Keratinocyte (primary cell): ENCODE data around the gene TXNRD1. TPM values are rescaled to one million over a fixed set of nuclear protein-coding genes. Genes with fewer than 3 reads are reported as not detected.

Experiments
- DNase-seq: peaks from one replicate; pipeline ENCODE4 v3.0.0-alpha.2; 2011; ENCODE audit warnings: low read depth, missing footprints, low spot score
- FAIRE-seq: peaks from 2 replicates; lab custom pipeline; 2011; peaks lifted over from hg19 to GRCh38; lab: Jason Lieb, UNC
- H2AFZ ChIP-seq: 2 replicates; pipeline ENCODE4 v1.6.0; 2012; ENCODE audit warnings: low read length, control low read depth, inconsistent platforms; ENCODE audit not compliant: control insufficient read depth
- H3K27ac ChIP-seq: 2 replicates; pipeline ENCODE4 v1.5.1; 2011; ENCODE audit warnings: low read length; ENCODE audit not compliant: control insufficient read depth, insufficient read depth
- H3K27me3 ChIP-seq: 3 replicates; pipeline ENCODE4 v1.6.0; 2011; ENCODE audit warnings: low read length; ENCODE audit not compliant: control insufficient read depth, insufficient read depth; ENCODE audit errors: extremely low read depth
- H3K36me3 ChIP-seq, 2 experiments: 2 replicates in 1 of 2; 3 replicates in 1 of 2; pipeline ENCODE4 v1.5.1; 2011; ENCODE audit warnings: low read length in 2 of 2, mild to moderate bottlenecking in 1 of 2; ENCODE audit not compliant: control insufficient read depth in 2 of 2, insufficient read depth in 2 of 2; ENCODE audit errors: extremely low read depth in 1 of 2
- H3K4me1 ChIP-seq: 3 replicates; pipeline ENCODE4 v1.5.1; 2011; ENCODE audit warnings: low read length; ENCODE audit not compliant: control insufficient read depth, insufficient read depth; ENCODE audit errors: extremely low read depth
- H3K4me2 ChIP-seq: 3 replicates; pipeline ENCODE4 v1.6.0; 2011; ENCODE audit warnings: low read depth, low read length; ENCODE audit not compliant: control insufficient read depth, insufficient read depth; ENCODE audit errors: extremely low read depth
- H3K4me3 ChIP-seq, 3 experiments: fragments of 200-600 bp in 1 of 3; sonication (generic) in 1 of 3; 2 replicates in 2 of 3; 3 replicates in 1 of 3; pipeline ENCODE4 v1.5.1; 2011 to 2016; ENCODE audit warnings: low read length in 3 of 3, mild to moderate bottlenecking in 3 of 3, control low read depth in 2 of 3, inconsistent platforms in 1 of 3, low read depth in 1 of 3, mixed read lengths in 1 of 3, mixed run types in 1 of 3, moderate library complexity in 1 of 3; ENCODE audit not compliant: control insufficient read depth in 2 of 3, insufficient read depth in 2 of 3; ENCODE audit errors: extremely low read depth in 1 of 3
- H3K79me2 ChIP-seq: 2 replicates; pipeline ENCODE4 v1.6.0; 2012; ENCODE audit warnings: low read length; ENCODE audit not compliant: control insufficient read depth, insufficient read depth
- H3K9ac ChIP-seq: 3 replicates; pipeline ENCODE4 v1.6.0; 2011; ENCODE audit warnings: low read length; ENCODE audit not compliant: control insufficient read depth, insufficient read depth; ENCODE audit errors: extremely low read depth
- H3K9me1 ChIP-seq: 3 replicates; pipeline ENCODE4 v1.6.0; 2011; ENCODE audit warnings: low read length; ENCODE audit not compliant: control insufficient read depth, insufficient read depth; ENCODE audit errors: extremely low read depth
- H3K9me3 ChIP-seq: 2 replicates; pipeline ENCODE4 v1.5.1; 2012; ENCODE audit warnings: low read depth, low read length; ENCODE audit not compliant: control insufficient read depth
- H4K20me1 ChIP-seq: 3 replicates; pipeline ENCODE4 v1.6.0; 2011; ENCODE audit warnings: low read length; ENCODE audit not compliant: control insufficient read depth, insufficient read depth; ENCODE audit errors: extremely low read depth
- EZH2 ChIP-seq: IDR thresholded peaks from one replicate; pipeline ENCODE4 v1.6.1; 2012; ENCODE audit warnings: inconsistent platforms, mild to moderate bottlenecking, low read length, moderate library complexity
- dilution Hi-C: fragments of 300-500 bp; cut with MboI; formaldehyde crosslinking; loops from one replicate; pipeline ENCODE4 v1.7.0; 2020; ENCODE audit warnings: low sequenced_read_pairs; ENCODE audit not compliant: extremely low pct_ligation_motif_present
- polyA plus RNA-seq, 5 experiments: library from polyadenylated mRNA; depleted of rRNA in 3 of 5; stranded (reverse) in 3 of 5; stranded (forward) in 1 of 5; unstranded in 1 of 5; fragments of >200 nt; gene quantifications; 1 replicate in 1 of 5; 2 replicates in 3 of 5; 3 replicates in 1 of 5; pipeline versions ENCODE4 v1.2.1 to v1.2.3, GENCODE V29; 2011 to 2012; ENCODE audit warnings: missing spikeins in 2 of 5, low read depth in 1 of 5, low replicate concordance in 1 of 5
- TF ChIP-seq, protein P1 (sequence below), 3 experiments: IDR thresholded peaks in 1 of 3; conservative IDR thresholded peaks in 1 of 3; optimal IDR thresholded peaks in 1 of 3; 2 replicates in 2 of 3; 3 replicates in 1 of 3; pipeline versions ENCODE3 to v1.5.1; 2011; ENCODE audit warnings: low read length in 3 of 3, mild to moderate bottlenecking in 3 of 3, moderate library complexity in 2 of 3, control low read depth in 1 of 3, inconsistent platforms in 1 of 3; ENCODE audit not compliant: insufficient read depth in 2 of 3; ENCODE audit errors: extremely low read depth in 1 of 3

Gene TXNRD1
- polyA plus RNA-seq, 1 donor (not counting 4 experiments of a cell fraction or from before 2014, with no cell fraction given): 88.9 TPM

DNA sequence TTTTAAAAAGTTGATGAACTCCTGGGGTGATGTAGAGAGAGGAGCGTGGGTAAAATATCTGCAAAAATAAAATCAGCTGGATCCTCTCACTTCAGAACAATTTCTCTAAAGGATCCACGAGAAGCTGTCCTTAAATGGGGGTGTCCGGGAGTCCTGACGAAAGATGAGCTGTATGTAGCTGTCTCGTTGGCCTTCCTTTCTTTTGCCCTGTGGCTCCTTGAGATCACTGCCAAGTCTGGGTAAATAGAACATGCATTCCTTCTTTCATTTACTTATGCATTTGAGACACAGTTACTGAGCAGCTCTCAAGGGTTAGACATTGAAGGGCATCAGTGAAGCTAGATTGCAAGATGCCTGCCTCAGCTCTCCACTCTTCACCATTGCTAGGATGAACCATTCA, 35.2 kb upstream of the TXNRD1 start:
- H3K4me3 ChIP-seq: no peak overlapping the region
- peaks cover 11% of the 10 kb centered on the region for H3K4me1 ChIP-seq
- H2AFZ ChIP-seq: no peak overlapping the region
- no peak overlapping the region for H3K9ac ChIP-seq
- H3K79me2 ChIP-seq: no peaks in the 10 kb centered on the region
- H3K9me3 ChIP-seq: peaks cover 3% of the 10 kb centered on the region
- FAIRE-seq: no peak
- TF ChIP-seq, protein P1, sequence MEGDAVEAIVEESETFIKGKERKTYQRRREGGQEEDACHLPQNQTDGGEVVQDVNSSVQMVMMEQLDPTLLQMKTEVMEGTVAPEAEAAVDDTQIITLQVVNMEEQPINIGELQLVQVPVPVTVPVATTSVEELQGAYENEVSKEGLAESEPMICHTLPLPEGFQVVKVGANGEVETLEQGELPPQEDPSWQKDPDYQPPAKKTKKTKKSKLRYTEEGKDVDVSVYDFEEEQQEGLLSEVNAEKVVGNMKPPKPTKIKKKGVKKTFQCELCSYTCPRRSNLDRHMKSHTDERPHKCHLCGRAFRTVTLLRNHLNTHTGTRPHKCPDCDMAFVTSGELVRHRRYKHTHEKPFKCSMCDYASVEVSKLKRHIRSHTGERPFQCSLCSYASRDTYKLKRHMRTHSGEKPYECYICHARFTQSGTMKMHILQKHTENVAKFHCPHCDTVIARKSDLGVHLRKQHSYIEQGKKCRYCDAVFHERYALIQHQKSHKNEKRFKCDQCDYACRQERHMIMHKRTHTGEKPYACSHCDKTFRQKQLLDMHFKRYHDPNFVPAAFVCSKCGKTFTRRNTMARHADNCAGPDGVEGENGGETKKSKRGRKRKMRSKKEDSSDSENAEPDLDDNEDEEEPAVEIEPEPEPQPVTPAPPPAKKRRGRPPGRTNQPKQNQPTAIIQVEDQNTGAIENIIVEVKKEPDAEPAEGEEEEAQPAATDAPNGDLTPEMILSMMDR (optimal IDR thresholded peaks at IDR 0.05 in 1 of 3, IDR thresholded peaks at IDR 0.05 in 1 of 3, conservative IDR thresholded peaks at IDR 0.05 in 1 of 3; ENCODE audit: extremely low read depth in 1 of 3, insufficient read depth in 2 of 3, low read length in 3 of 3): no peak
- TF ChIP-seq EZH2: no peak
- H3K27ac ChIP-seq: no peak overlapping the region
- no peak overlapping the region for H3K4me2 ChIP-seq
- DNase-seq: no peak
- H3K36me3 ChIP-seq: no peaks in the 10 kb centered on the region
- no peaks in the 10 kb centered on the region for H3K9me1 ChIP-seq
- dilution Hi-C loops: no loop called here
- H3K27me3 ChIP-seq: no peaks in the 10 kb centered on the region
- H4K20me1 ChIP-seq: no peaks in the 10 kb centered on the region

DNA sequence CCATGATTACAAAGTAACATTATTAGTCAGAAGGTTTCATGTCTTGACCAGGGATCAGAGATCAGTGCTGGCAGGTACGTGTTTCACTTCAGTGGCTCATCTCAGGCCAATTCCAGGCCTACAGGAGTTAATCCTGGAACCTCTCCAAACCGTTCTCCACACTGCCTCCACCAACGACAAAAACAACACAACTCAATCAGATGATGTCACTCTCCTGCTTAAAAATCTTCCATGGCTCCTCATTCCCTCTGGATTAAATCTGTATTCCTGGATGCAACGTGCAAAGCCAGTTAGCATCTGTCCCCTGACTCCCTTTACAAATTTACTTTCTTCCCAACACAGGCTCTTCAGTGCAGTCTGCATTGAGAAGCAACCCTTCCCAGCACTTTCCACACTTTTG, 34.3 kb upstream of the TXNRD1 start:
- no peak overlapping the region for H3K4me2 ChIP-seq
- H3K27ac ChIP-seq: no peak overlapping the region

More for the DNA sequence above, 34.3 kb upstream of the TXNRD1 start:
- H3K4me3 ChIP-seq: no peak overlapping the region
- DNase-seq (no peak), FAIRE-seq (no peak)
- no peak overlapping the region for H2AFZ ChIP-seq
- no peak overlapping the region for H3K9ac ChIP-seq
- H3K36me3 ChIP-seq: no peaks in the 10 kb centered on the region
- peaks cover 11% of the 10 kb centered on the region for H3K4me1 ChIP-seq
- H3K9me1 ChIP-seq: no peaks in the 10 kb centered on the region
- H4K20me1 ChIP-seq: no peaks in the 10 kb centered on the region
- no peak for TF ChIP-seq EZH2
- TF ChIP-seq, protein P1 (optimal IDR thresholded peaks at IDR 0.05 in 1 of 3, IDR thresholded peaks at IDR 0.05 in 1 of 3, conservative IDR thresholded peaks at IDR 0.05 in 1 of 3; ENCODE audit: extremely low read depth in 1 of 3, insufficient read depth in 2 of 3, low read length in 3 of 3): no peak
- no peaks in the 10 kb centered on the region for H3K79me2 ChIP-seq
- dilution Hi-C loops: no loop called here
- no peaks in the 10 kb centered on the region for H3K27me3 ChIP-seq
- peaks cover 3% of the 10 kb centered on the region for H3K9me3 ChIP-seq
